Ammon's horn (tissue), 1 donor: ENCODE results near the gene RPUSD2.
"Not testable (repeated sequence)": the region's sequence is repeated elsewhere in the genome, so short reads cannot be mapped to it uniquely, and the experiment has no call there.

ENCODE experiments used
- DNase-seq: peaks from one replicate; pipeline ENCODE4 v3.0.0-alpha.2; 2016; ENCODE audit warnings: low spot score

Gene RPUSD2

GRCh38 chr15:40565333-40566238 lies 3.5 kb upstream of the RPUSD2 start:
- DNase-seq = no peak

GRCh38 chr15:40567111-40567510 lies 2.0 kb upstream of the RPUSD2 start:
- DNase-seq = no peak

- no peak for DNase-seq
These were observed 6.0 kb downstream of the RPUSD2 start for GRCh38 chr15:40575113-40575512.

GRCh38 chr15:40576914-40577313 lies 7.8 kb downstream of the RPUSD2 start:
- not testable (repeated sequence) for DNase-seq

- DNase-seq = no peak
These were observed 9.8 kb downstream of the RPUSD2 start for GRCh38 chr15:40578892-40579291.

- not testable (repeated sequence) for DNase-seq
These were observed 12.7 kb downstream of the RPUSD2 start for GRCh38 chr15:40581796-40582195.

- DNase-seq = no peak
These were observed 13.7 kb downstream of the RPUSD2 start for GRCh38 chr15:40582726-40583246.

- peak; percentile 52 for DNase-seq
These were observed 15.1 kb downstream of the RPUSD2 start for GRCh38 chr15:40584191-40584590.

GRCh38 chr15:40590667-40591050 lies 21.6 kb downstream of the RPUSD2 start:
- no peak for DNase-seq

GRCh38 chr15:40591389-40591788 lies 22.3 kb downstream of the RPUSD2 start:
- no peak for DNase-seq

- no peak for DNase-seq
These were observed 24.1 kb downstream of the RPUSD2 start for GRCh38 chr15:40593165-40593564.

- peak; percentile 97 for DNase-seq
These were observed 24.7 kb downstream of the RPUSD2 start, which contains the start of gene KNL1 for GRCh38 chr15:40593588-40594428. Gene KNL1 (plus strand): TSS chr15:40594249. CDS start chr15:40602932, 8,683 bp downstream.

GRCh38 chr15:40594429-40594836 lies 25.3 kb downstream of the RPUSD2 start:
- no peak for DNase-seq

- DNase-seq = no peak
These were observed 26.1 kb downstream of the RPUSD2 start for GRCh38 chr15:40595219-40595618.

GRCh38 chr15:40595773-40596172 lies 26.7 kb downstream of the RPUSD2 start:
- DNase-seq = no peak

GRCh38 chr15:40597024-40597423 lies 27.9 kb downstream of the RPUSD2 start:
- DNase-seq = no peak

GRCh38 chr15:40598126-40598525 lies 29.0 kb downstream of the RPUSD2 start:
- DNase-seq = no peak

GRCh38 chr15:40598672-40599071 lies 29.6 kb downstream of the RPUSD2 start:
- no peak for DNase-seq

GRCh38 chr15:40600956-40601355 lies 31.9 kb downstream of the RPUSD2 start:
- DNase-seq = no peak

GRCh38 chr15:40603935-40604334 lies 34.8 kb downstream of the RPUSD2 start:
- DNase-seq = no peak

- no peak for DNase-seq
These were observed 44.0 kb downstream of the RPUSD2 start for GRCh38 chr15:40613080-40613479.

GRCh38 chr15:40618023-40618422 lies 48.9 kb downstream of the RPUSD2 start:
- no peak for DNase-seq

GRCh38 chr15:40618906-40619305 lies 49.8 kb downstream of the RPUSD2 start:
- no peak for DNase-seq
